ENCODE measurements around the gene AAK1.

- no peak for TF ChIP-seq CTCF (IDR thresholded peaks at IDR 0.05)
- TF ChIP-seq EP300 (IDR thresholded peaks at IDR 0.05): no peak
- TF ChIP-seq POLR2A (IDR thresholded peaks at IDR 0.05): no peak
- TF ChIP-seq POLR2AphosphoS5 (IDR thresholded peaks at IDR 0.05): no peak
These were observed 22.1 kb downstream of the AAK1 start for GRCh38 chr2:69621440-69621839.

All from stomach (tissue), 4 donors.